Measurements from ENCODE around the gene ARF6. TPM values are rescaled to one million over a fixed set of nuclear protein-coding genes. Genes with fewer than 3 reads are reported as not detected.

ARF6 gene
- polyA plus RNA-seq, 1 donor from 2014 or later: 24.1 TPM

DNA sequence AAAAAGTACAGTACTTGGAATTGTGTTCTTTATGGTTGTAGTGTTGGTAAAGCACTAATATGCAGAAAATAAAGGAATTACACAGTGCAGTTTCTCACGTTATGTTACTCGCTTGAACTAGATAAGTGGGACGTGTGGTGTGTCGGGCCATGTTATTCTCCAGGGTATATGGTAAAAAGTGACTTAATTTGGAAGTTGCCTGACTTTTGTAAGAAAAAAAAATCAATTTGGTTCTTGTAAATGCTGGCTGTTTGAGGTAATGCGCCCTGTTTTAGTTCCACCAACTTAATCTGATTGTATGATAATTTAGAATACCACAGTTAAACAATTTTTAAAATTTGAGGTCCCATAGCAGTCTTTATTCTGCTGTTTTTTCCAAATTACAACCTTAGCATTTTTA, 4.1 kb downstream of the ARF6 start:
- no peak overlapping the region for H3K4me2 ChIP-seq (ENCODE audit: low read length)
- H3K36me3 ChIP-seq (ENCODE audit: insufficient read depth, low read length): no peaks in the 10 kb centered on the region

DNA sequence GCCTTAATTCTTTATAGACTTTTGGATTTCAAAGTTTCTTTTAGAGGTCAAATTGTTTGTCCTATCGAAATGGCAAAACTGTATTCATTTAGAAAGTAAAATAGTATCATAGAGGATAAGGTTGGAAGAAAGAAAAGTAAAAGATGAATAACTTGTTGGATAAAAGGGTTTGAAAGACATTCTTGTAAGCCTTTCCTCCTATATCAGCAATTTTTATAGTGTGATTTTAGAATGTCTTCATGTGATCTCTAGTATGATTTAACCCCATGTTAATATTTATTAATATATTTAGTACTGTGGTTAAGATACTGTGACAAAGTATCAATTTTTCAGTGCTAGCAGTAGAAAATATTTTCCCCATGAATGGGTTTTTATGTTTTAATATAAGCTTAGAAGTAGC, 4.5 kb downstream of the ARF6 start:
- Histone ChIP-seq H4K20me1 (ENCODE audit: insufficient read depth) (no peaks in the 10 kb centered on the region), H3K9me3 (ENCODE audit: low read length) (no peaks in the 10 kb centered on the region), H3F3A (ENCODE audit: insufficient read depth, low read length, poor library complexity, severe bottlenecking) (no peaks in the 10 kb centered on the region), H3K4me3 (ENCODE audit: low read length) (peak overlapping the region; percentile 97), H3K9ac (ENCODE audit: low read length) (no peak overlapping the region), H3K27me3 (ENCODE audit: insufficient read depth, low read depth, low read length) (no peaks in the 10 kb centered on the region), H3K27ac (ENCODE audit: low read length) (no peak overlapping the region), H3K79me2 (replicated peaks; ENCODE audit: insufficient read depth, low read length) (peaks cover 37% of the 10 kb centered on the region), H2AFZ (ENCODE audit: low read depth, low read length) (no peak overlapping the region), H3K4me2 (ENCODE audit: low read length) (no peak overlapping the region), H3K9me2 (ENCODE audit: insufficient read depth, low read length) (no peaks in the 10 kb centered on the region), H3K36me3 (ENCODE audit: insufficient read depth, low read length) (no peaks in the 10 kb centered on the region)
- no peak for TF ChIP-seq SMC3 (conservative IDR thresholded peaks at IDR 0.05; ENCODE audit: poor library complexity)
- no peak for TF ChIP-seq RAD21 (conservative IDR thresholded peaks at IDR 0.05)
- no peak for TF ChIP-seq POLR2AphosphoS5 (IDR thresholded peaks at IDR 0.05)
- no peak for TF ChIP-seq TAF1 (IDR thresholded peaks at IDR 0.05; ENCODE audit: low read depth)
- TF ChIP-seq MXI1 (conservative IDR thresholded peaks at IDR 0.05; ENCODE audit: poor library complexity, severe bottlenecking): no peak
- TF ChIP-seq EP300 (conservative IDR thresholded peaks at IDR 0.05; ENCODE audit: poor library complexity, severe bottlenecking): no peak
- TF ChIP-seq, protein P1, sequence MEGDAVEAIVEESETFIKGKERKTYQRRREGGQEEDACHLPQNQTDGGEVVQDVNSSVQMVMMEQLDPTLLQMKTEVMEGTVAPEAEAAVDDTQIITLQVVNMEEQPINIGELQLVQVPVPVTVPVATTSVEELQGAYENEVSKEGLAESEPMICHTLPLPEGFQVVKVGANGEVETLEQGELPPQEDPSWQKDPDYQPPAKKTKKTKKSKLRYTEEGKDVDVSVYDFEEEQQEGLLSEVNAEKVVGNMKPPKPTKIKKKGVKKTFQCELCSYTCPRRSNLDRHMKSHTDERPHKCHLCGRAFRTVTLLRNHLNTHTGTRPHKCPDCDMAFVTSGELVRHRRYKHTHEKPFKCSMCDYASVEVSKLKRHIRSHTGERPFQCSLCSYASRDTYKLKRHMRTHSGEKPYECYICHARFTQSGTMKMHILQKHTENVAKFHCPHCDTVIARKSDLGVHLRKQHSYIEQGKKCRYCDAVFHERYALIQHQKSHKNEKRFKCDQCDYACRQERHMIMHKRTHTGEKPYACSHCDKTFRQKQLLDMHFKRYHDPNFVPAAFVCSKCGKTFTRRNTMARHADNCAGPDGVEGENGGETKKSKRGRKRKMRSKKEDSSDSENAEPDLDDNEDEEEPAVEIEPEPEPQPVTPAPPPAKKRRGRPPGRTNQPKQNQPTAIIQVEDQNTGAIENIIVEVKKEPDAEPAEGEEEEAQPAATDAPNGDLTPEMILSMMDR (IDR thresholded peaks at IDR 0.05; ENCODE audit: poor library complexity, severe bottlenecking): no peak
- TF ChIP-seq, protein P2, sequence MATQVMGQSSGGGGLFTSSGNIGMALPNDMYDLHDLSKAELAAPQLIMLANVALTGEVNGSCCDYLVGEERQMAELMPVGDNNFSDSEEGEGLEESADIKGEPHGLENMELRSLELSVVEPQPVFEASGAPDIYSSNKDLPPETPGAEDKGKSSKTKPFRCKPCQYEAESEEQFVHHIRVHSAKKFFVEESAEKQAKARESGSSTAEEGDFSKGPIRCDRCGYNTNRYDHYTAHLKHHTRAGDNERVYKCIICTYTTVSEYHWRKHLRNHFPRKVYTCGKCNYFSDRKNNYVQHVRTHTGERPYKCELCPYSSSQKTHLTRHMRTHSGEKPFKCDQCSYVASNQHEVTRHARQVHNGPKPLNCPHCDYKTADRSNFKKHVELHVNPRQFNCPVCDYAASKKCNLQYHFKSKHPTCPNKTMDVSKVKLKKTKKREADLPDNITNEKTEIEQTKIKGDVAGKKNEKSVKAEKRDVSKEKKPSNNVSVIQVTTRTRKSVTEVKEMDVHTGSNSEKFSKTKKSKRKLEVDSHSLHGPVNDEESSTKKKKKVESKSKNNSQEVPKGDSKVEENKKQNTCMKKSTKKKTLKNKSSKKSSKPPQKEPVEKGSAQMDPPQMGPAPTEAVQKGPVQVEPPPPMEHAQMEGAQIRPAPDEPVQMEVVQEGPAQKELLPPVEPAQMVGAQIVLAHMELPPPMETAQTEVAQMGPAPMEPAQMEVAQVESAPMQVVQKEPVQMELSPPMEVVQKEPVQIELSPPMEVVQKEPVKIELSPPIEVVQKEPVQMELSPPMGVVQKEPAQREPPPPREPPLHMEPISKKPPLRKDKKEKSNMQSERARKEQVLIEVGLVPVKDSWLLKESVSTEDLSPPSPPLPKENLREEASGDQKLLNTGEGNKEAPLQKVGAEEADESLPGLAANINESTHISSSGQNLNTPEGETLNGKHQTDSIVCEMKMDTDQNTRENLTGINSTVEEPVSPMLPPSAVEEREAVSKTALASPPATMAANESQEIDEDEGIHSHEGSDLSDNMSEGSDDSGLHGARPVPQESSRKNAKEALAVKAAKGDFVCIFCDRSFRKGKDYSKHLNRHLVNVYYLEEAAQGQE (IDR thresholded peaks at IDR 0.05; ENCODE audit: borderline replicate concordance): no peak
- no peak for TF ChIP-seq EZH2 (IDR thresholded peaks at IDR 0.05; ENCODE audit: borderline replicate concordance, insufficient read depth, low read length, poor library complexity, severe bottlenecking)

More for the DNA sequence above, 4.1 kb downstream of the ARF6 start:
- no peak overlapping the region for H3K9ac ChIP-seq (ENCODE audit: low read length)
- H3K4me3 ChIP-seq (ENCODE audit: low read length): peak overlapping the region; percentile 97
- no peaks in the 10 kb centered on the region for H3K27me3 ChIP-seq (ENCODE audit: insufficient read depth, low read depth, low read length)
- H3K9me2 ChIP-seq (ENCODE audit: insufficient read depth, low read length): no peaks in the 10 kb centered on the region
- no peaks in the 10 kb centered on the region for H3K9me3 ChIP-seq (ENCODE audit: low read length)
- TF ChIP-seq TAF1 (IDR thresholded peaks at IDR 0.05; ENCODE audit: low read depth) (no peak), EZH2 (IDR thresholded peaks at IDR 0.05; ENCODE audit: borderline replicate concordance, insufficient read depth, low read length, poor library complexity, severe bottlenecking) (no peak), RAD21 (conservative IDR thresholded peaks at IDR 0.05) (no peak)
- TF ChIP-seq, protein P1 (IDR thresholded peaks at IDR 0.05; ENCODE audit: poor library complexity, severe bottlenecking): no peak
- H4K20me1 ChIP-seq (ENCODE audit: insufficient read depth): no peaks in the 10 kb centered on the region
- no peak overlapping the region for H2AFZ ChIP-seq (ENCODE audit: low read depth, low read length)
- H3K27ac ChIP-seq (ENCODE audit: low read length): no peak overlapping the region
- no peaks in the 10 kb centered on the region for H3F3A ChIP-seq (ENCODE audit: insufficient read depth, low read length, poor library complexity, severe bottlenecking)
- H3K79me2 ChIP-seq (replicated peaks; ENCODE audit: insufficient read depth, low read length): peaks cover 37% of the 10 kb centered on the region
